Measurements from ENCODE around the gene PKDCC.
"Not testable (repeated sequence)": the region's sequence is repeated elsewhere in the genome, so short reads cannot be mapped to it uniquely, and the experiment has no call there.

PKDCC gene

DNA sequence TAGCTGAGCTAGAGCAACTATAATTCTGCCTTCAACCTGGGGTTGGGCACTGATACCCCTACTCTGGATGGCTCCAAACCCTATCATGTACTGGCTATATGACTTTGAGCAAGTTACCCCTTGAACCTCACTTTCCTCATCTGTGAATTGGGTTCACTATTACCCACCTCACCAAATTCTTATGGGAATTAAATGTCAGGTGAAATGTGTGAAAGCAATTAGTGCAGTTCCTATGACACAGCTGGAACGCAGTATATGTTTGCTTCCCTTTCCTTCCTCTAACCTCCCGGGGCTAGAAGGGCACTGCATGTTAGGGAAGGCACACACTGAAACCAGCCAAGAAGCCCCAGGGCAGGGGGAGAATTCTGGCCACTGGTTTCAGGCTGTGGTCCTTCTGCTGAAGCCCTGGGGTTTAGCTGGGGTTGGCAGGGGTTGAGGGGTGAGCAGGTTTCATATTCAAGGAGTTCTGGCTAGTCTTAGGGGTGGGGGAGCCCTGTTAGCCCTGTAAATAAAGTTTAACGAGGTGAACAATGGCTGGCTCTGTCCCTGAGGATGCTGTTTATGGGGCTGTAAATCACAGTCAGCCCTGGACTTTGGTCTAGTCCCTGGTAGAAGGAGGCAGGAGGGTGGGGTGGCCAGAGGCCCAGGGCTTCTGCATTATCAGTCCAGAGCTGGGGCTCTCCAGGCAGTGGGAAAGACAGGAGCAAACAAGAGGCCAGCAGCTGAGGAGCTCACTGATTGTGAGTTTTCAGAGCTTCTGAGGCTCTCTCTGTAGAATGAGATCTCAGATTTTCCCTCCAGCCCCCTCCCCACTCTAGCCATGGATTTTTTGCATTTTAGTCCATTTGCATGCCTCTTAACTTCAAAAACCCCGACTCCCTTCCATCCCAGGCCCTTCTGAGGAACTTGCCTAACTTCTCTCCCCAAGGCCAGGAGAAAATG lies 8.0 kb downstream of the PKDCC start:
- Mint-ChIP-seq H3K4me1 (no peaks in the 10 kb centered on the region), H3K27ac (ENCODE audit: low read depth) (no peak overlapping the region), H3K36me3 (ENCODE audit: insufficient read depth) (no peaks in the 10 kb centered on the region), H3K4me3 (no peak overlapping the region), H3K9me3 (no peaks in the 10 kb centered on the region), H3K27me3 (peaks cover 39% of the 10 kb centered on the region)
- no peak for DNase-seq (ENCODE audit: low spot score in 2 of 2)
- no peak for ATAC-seq (replicated peaks; ENCODE audit: extremely low read depth, poor library complexity, severe bottlenecking)

GRCh38 chr2:42057159-42057901 lies 9.5 kb downstream of the PKDCC start:
- Mint-ChIP-seq H3K27me3 (peaks cover 28% of the 10 kb centered on the region), H3K4me3 (no peak overlapping the region), H3K9me3 (no peaks in the 10 kb centered on the region), H3K36me3 (ENCODE audit: insufficient read depth) (no peaks in the 10 kb centered on the region), H3K4me1 (no peaks in the 10 kb centered on the region), H3K27ac (ENCODE audit: low read depth) (no peak overlapping the region)
- ATAC-seq (replicated peaks; ENCODE audit: extremely low read depth, poor library complexity, severe bottlenecking) (no peak), DNase-seq (ENCODE audit: low spot score in 2 of 2) (no peak)

GRCh38 chr2:42057902-42058450 lies 10.2 kb downstream of the PKDCC start:
- no peaks in the 10 kb centered on the region for H3K9me3 Mint-ChIP-seq
- DNase-seq (ENCODE audit: low spot score in 2 of 2) (no peak), ATAC-seq (replicated peaks; ENCODE audit: extremely low read depth, poor library complexity, severe bottlenecking) (no peak)
- H3K27ac Mint-ChIP-seq (ENCODE audit: low read depth): no peak overlapping the region
- peaks cover 25% of the 10 kb centered on the region for H3K27me3 Mint-ChIP-seq
- H3K36me3 Mint-ChIP-seq (ENCODE audit: insufficient read depth): no peaks in the 10 kb centered on the region
- H3K4me3 Mint-ChIP-seq: no peak overlapping the region
- H3K4me1 Mint-ChIP-seq: no peaks in the 10 kb centered on the region

- no peaks in the 10 kb centered on the region for H3K9me3 Mint-ChIP-seq
- ATAC-seq (replicated peaks; ENCODE audit: extremely low read depth, poor library complexity, severe bottlenecking) (no peak), DNase-seq (ENCODE audit: low spot score in 2 of 2) (no peak)
- no peaks in the 10 kb centered on the region for H3K4me1 Mint-ChIP-seq
- no peak overlapping the region for H3K4me3 Mint-ChIP-seq
- H3K27ac Mint-ChIP-seq (ENCODE audit: low read depth): no peak overlapping the region
- H3K36me3 Mint-ChIP-seq (ENCODE audit: insufficient read depth): no peaks in the 10 kb centered on the region
- H3K27me3 Mint-ChIP-seq: peaks cover 23% of the 10 kb centered on the region
Measured at GRCh38 chr2:42059261-42059898, 11.6 kb downstream of the PKDCC start.

DNA sequence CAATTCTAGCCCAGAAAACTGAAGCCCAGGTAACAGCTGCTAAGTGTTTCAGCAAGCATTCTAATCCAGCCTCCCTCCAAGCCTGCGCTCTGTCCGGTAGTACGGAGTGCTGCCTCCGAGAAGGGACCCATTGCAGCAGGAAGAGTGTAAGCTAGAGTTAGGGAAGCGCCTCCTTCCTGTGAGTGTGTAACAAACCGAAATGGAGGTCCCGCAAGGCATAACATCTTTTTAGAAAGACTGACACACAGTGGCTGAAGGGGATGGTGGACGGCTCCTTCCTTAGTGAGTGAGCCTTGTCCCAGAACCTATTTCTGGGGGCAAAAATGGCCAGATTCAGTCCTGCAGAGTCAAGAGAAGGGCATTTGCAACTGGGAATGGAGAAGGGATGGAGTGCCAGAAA lies 12.2 kb downstream of the PKDCC start:
- ATAC-seq (replicated peaks; ENCODE audit: extremely low read depth, poor library complexity, severe bottlenecking) (no peak), DNase-seq (ENCODE audit: low spot score in 2 of 2) (no peak)
- no peak overlapping the region for H3K4me3 Mint-ChIP-seq
- H3K36me3 Mint-ChIP-seq (ENCODE audit: insufficient read depth): no peaks in the 10 kb centered on the region
- H3K27me3 Mint-ChIP-seq: peaks cover 22% of the 10 kb centered on the region
- H3K4me1 Mint-ChIP-seq: no peaks in the 10 kb centered on the region
- H3K9me3 Mint-ChIP-seq: no peaks in the 10 kb centered on the region
- no peak overlapping the region for H3K27ac Mint-ChIP-seq (ENCODE audit: low read depth)

- DNase-seq (ENCODE audit: low spot score in 2 of 2) (no peak), ATAC-seq (replicated peaks; ENCODE audit: extremely low read depth, poor library complexity, severe bottlenecking) (no peak)
- Mint-ChIP-seq H3K27ac (ENCODE audit: low read depth) (no peak overlapping the region), H3K4me1 (no peaks in the 10 kb centered on the region), H3K36me3 (ENCODE audit: insufficient read depth) (no peaks in the 10 kb centered on the region), H3K4me3 (no peak overlapping the region), H3K27me3 (peaks cover 22% of the 10 kb centered on the region), H3K9me3 (no peaks in the 10 kb centered on the region)
Measured at GRCh38 chr2:42060718-42061619, 13.1 kb downstream of the PKDCC start.

DNA sequence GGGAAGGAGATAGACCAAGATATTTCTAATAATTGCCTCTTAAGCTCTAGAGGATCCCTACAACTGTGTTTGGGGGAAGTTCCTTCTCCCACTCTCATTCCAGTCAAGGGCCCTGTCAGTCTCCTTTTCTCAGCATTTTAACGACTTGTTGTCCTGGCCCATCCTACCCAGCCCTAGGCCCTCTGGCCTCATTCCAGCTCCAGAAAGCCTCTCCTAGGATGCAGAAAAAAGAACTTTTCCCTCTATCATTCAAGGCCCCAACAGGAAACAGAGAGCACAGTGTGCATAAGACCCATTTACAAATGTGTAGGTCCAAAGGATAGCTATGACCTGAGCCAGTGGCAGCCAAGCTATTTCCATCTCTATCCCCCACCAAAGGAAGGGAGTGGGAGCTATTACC lies 14.0 kb downstream of the PKDCC start:
- ATAC-seq (replicated peaks; ENCODE audit: extremely low read depth, poor library complexity, severe bottlenecking) (no peak), DNase-seq (ENCODE audit: low spot score in 2 of 2) (no peak)
- H3K36me3 Mint-ChIP-seq (ENCODE audit: insufficient read depth): no peaks in the 10 kb centered on the region
- peaks cover 23% of the 10 kb centered on the region for H3K27me3 Mint-ChIP-seq
- H3K4me1 Mint-ChIP-seq: no peaks in the 10 kb centered on the region
- H3K9me3 Mint-ChIP-seq: no peaks in the 10 kb centered on the region
- no peak overlapping the region for H3K4me3 Mint-ChIP-seq
- H3K27ac Mint-ChIP-seq (ENCODE audit: low read depth): no peak overlapping the region

DNA sequence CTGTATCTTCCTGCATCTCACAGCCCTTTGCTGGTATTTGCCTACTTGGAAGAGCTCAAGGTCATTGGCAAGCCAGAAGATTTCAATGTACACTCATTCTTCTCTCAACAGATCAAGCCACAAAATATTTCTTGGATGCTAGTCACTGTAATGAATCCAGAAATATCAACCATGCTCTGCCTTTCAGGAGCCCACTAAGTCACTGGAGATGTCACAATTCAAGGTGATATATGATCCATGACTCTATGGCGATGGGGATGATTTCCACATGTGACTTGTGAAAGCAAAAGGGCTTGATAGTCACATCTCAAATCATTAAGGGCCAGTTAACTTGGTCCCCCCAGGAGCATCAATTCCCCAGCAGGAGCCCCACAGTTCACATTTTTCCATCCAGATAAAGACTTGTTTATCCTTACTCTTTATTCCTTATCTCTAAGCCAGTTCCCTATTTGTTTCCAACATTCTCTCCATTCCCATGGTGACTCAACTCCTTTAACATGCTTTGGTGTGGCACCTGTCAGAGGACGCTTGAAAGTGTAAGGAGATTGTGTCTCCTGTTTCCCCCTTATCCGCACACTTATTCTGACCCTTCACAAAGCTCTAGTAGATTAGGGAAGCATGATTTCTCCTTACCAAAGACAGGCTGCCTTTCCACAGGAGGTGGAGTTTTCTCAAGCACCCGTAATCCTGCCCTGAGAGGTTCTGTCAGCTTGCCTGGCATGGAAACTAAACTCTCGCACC lies 15.8 kb downstream of the PKDCC start:
- H3K27me3 Mint-ChIP-seq: peaks cover 40% of the 10 kb centered on the region
- H3K36me3 Mint-ChIP-seq (ENCODE audit: insufficient read depth): no peaks in the 10 kb centered on the region
- DNase-seq (ENCODE audit: low spot score in 2 of 2) (no peak), ATAC-seq (replicated peaks; ENCODE audit: extremely low read depth, poor library complexity, severe bottlenecking) (no peak)
- H3K4me3 Mint-ChIP-seq: no peak overlapping the region
- H3K4me1 Mint-ChIP-seq: no peaks in the 10 kb centered on the region
- no peak overlapping the region for H3K27ac Mint-ChIP-seq (ENCODE audit: low read depth)
- no peaks in the 10 kb centered on the region for H3K9me3 Mint-ChIP-seq

GRCh38 chr2:42064417-42064942 lies 16.7 kb downstream of the PKDCC start:
- H3K36me3 Mint-ChIP-seq (ENCODE audit: insufficient read depth): no peaks in the 10 kb centered on the region
- no peak for ATAC-seq (replicated peaks; ENCODE audit: extremely low read depth, poor library complexity, severe bottlenecking)
- no peak overlapping the region for H3K27ac Mint-ChIP-seq (ENCODE audit: low read depth)
- no peaks in the 10 kb centered on the region for H3K9me3 Mint-ChIP-seq
- H3K4me3 Mint-ChIP-seq: no peak overlapping the region
- peaks cover 43% of the 10 kb centered on the region for H3K27me3 Mint-ChIP-seq
- DNase-seq (ENCODE audit: low spot score in 2 of 2): no peak
- no peaks in the 10 kb centered on the region for H3K4me1 Mint-ChIP-seq

- H3K4me3 Mint-ChIP-seq; H3K36me3 Mint-ChIP-seq (ENCODE audit: insufficient read depth); H3K27ac Mint-ChIP-seq (ENCODE audit: low read depth); ATAC-seq (replicated peaks; ENCODE audit: extremely low read depth, poor library complexity, severe bottlenecking); H3K9me3 Mint-ChIP-seq; H3K4me1 Mint-ChIP-seq; DNase-seq (ENCODE audit: low spot score in 2 of 2): not testable (repeated sequence)
- peaks cover 51% of the 10 kb centered on the region for H3K27me3 Mint-ChIP-seq
Measured at GRCh38 chr2:42065753-42066152, 17.9 kb downstream of the PKDCC start.

- not testable (repeated sequence) for H3K36me3 Mint-ChIP-seq (ENCODE audit: insufficient read depth); H3K27ac Mint-ChIP-seq (ENCODE audit: low read depth); DNase-seq (ENCODE audit: low spot score in 2 of 2); H3K4me3 Mint-ChIP-seq; H3K9me3 Mint-ChIP-seq; H3K4me1 Mint-ChIP-seq; ATAC-seq (replicated peaks; ENCODE audit: extremely low read depth, poor library complexity, severe bottlenecking)
- H3K27me3 Mint-ChIP-seq: peaks cover 59% of the 10 kb centered on the region
Measured at GRCh38 chr2:42067001-42067400, 19.2 kb downstream of the PKDCC start.
